ENCODE results near the gene ERBB2. TPM values are rescaled to one million over a fixed set of nuclear protein-coding genes. Genes with fewer than 3 reads are reported as not detected.
A peak's percentile ranks its signal among the peaks of the same experiment; 100 is the strongest.
"Not testable (repeated sequence)": the region's sequence is repeated elsewhere in the genome, so short reads cannot be mapped to it uniquely, and the experiment has no call there.

ERBB2 gene
- total RNA-seq, 4 donors from 2014 or later: 11.8 to 98.8 (median 44.6) TPM

DNA sequence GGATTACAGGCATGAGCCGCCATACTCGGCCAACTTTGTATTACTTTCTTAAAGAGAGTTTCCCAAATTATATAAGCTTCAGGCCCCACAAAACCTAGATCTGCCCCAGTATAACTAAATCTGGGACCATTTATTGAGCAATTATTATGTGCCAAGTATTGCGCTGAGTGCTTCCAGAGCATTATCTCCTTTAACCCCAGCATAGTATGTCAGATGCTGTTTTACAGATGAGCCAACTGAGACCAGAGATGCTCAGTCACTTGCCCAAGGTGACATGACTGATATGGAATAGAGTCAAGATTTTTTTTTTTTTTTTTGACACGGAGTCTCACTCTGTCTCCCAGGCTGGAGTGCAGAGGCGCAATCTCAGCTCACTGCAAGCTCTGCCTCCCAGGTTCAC lies 1.9 kb upstream of the ERBB2 start:
- no peak overlapping the region for H3K27ac ChIP-seq
- H3K36me3 ChIP-seq: no peaks in the 10 kb centered on the region
- no peak for TF ChIP-seq POLR2A (IDR thresholded peaks at IDR 0.05)
- TF ChIP-seq, protein P1, sequence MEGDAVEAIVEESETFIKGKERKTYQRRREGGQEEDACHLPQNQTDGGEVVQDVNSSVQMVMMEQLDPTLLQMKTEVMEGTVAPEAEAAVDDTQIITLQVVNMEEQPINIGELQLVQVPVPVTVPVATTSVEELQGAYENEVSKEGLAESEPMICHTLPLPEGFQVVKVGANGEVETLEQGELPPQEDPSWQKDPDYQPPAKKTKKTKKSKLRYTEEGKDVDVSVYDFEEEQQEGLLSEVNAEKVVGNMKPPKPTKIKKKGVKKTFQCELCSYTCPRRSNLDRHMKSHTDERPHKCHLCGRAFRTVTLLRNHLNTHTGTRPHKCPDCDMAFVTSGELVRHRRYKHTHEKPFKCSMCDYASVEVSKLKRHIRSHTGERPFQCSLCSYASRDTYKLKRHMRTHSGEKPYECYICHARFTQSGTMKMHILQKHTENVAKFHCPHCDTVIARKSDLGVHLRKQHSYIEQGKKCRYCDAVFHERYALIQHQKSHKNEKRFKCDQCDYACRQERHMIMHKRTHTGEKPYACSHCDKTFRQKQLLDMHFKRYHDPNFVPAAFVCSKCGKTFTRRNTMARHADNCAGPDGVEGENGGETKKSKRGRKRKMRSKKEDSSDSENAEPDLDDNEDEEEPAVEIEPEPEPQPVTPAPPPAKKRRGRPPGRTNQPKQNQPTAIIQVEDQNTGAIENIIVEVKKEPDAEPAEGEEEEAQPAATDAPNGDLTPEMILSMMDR (IDR thresholded peaks at IDR 0.05): no peak
- no peaks in the 10 kb centered on the region for H3K4me1 ChIP-seq
- H3K27me3 ChIP-seq: no peaks in the 10 kb centered on the region
- DNase-seq: no peak
- intact Hi-C loops (cut with DNase I; ENCODE audit: low total_unique reads): no loop called here
- H3K4me3 ChIP-seq: no peak overlapping the region
- no peaks in the 10 kb centered on the region for H3K9me3 ChIP-seq

DNA sequence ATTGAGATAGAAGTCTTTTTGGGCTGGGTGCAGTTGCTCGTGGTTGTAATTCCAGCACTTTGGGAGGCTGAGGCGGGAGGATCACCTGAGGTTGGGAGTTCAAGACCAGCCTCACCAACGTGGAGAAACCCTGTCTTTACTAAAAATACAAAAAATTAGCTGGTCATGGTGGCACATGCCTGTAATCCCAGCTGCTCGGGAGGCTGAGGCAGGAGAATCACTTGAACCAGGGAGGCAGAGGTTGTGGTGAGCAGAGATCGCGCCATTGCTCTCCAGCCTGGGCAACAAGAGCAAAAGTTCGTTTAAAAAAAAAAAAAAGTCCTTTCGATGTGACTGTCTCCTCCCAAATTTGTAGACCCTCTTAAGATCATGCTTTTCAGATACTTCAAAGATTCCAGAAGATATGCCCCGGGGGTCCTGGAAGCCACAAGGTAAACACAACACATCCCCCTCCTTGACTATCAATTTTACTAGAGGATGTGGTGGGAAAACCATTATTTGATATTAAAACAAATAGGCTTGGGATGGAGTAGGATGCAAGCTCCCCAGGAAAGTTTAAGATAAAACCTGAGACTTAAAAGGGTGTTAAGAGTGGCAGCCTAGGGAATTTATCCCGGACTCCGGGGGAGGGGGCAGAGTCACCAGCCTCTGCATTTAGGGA lies 577 bp upstream of the ERBB2 start:
- H3K27ac ChIP-seq: peak overlapping the region; percentile 75 to 81
- H3K9me3 ChIP-seq; H3K4me1 ChIP-seq; H3K27me3 ChIP-seq; DNase-seq; H3K36me3 ChIP-seq; intact Hi-C loops (cut with DNase I; ENCODE audit: low total_unique reads): not testable (repeated sequence)
- peak overlapping the region; percentile 61 to 86 for H3K4me3 ChIP-seq

DNA sequence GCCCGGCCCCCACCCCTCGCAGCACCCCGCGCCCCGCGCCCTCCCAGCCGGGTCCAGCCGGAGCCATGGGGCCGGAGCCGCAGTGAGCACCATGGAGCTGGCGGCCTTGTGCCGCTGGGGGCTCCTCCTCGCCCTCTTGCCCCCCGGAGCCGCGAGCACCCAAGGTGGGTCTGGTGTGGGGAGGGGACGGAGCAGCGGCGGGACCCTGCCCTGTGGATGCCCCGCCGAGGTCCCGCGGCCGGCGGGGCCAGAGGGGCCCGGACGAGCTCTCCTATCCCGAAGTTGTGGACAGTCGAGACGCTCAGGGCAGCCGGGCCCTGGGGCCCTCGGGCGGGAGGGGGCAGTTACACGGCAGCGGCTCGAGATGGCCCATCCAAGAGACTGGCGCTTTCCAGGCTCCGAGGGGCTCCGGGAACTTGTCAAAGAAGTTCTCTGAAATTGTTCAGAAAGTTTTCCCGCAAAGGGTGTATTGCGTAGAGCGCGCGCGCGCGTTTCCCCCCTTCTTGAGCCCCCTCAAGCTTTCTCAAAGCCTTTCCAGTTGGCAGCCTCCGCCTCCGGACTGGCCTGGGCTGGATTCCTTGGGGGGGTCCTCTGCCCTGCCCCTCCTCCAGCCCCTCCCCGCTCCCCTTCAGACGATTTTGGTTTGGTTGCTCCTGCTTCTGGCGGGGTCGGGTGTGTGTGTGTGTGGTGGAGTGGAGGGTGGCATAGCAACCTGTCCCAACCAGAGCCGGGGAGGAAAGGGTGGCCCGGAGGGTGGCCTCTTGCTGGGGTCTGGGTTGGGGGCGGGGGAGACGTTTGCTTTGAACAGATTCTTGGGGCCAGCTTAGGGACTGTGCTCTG lies 504 bp downstream of the ERBB2 start:
- DNase-seq: peak in 1 of 2 donors; percentile 34
- Histone ChIP-seq H3K4me1 (no peaks in the 10 kb centered on the region), H3K9me3 (no peaks in the 10 kb centered on the region), H3K36me3 (no peaks in the 10 kb centered on the region), H3K4me3 (peak overlapping the region; percentile 61 to 86), H3K27me3 (no peaks in the 10 kb centered on the region), H3K27ac (peak overlapping the region; percentile 75 to 81)
- TF ChIP-seq, protein P1 (IDR thresholded peaks at IDR 0.05): no peak
- no peak for TF ChIP-seq POLR2A (IDR thresholded peaks at IDR 0.05)
- intact Hi-C loops (cut with DNase I; ENCODE audit: low total_unique reads): no loop called here

GRCh38 chr17:39701012-39701783 lies 1.3 kb downstream of the ERBB2 start:
- TF ChIP-seq POLR2A (IDR thresholded peaks at IDR 0.05): no peak
- TF ChIP-seq, protein P1 (IDR thresholded peaks at IDR 0.05): no peak
- Histone ChIP-seq H3K27ac (peak overlapping the region in 1 of 2 donors; percentile 81), H3K9me3 (no peaks in the 10 kb centered on the region), H3K4me1 (no peaks in the 10 kb centered on the region), H3K36me3 (no peaks in the 10 kb centered on the region), H3K27me3 (no peaks in the 10 kb centered on the region), H3K4me3 (peak overlapping the region; percentile 61 to 86)
- no peak for DNase-seq
- intact Hi-C loops (cut with DNase I; ENCODE audit: low total_unique reads): no loop called here

- Histone ChIP-seq H3K9me3 (no peaks in the 10 kb centered on the region), H3K36me3 (no peaks in the 10 kb centered on the region), H3K27me3 (no peaks in the 10 kb centered on the region), H3K27ac (no peak overlapping the region), H3K4me3 (no peak overlapping the region), H3K4me1 (no peaks in the 10 kb centered on the region)
- TF ChIP-seq POLR2A (IDR thresholded peaks at IDR 0.05): no peak
- TF ChIP-seq, protein P1 (IDR thresholded peaks at IDR 0.05): no peak
- DNase-seq: no peak
- intact Hi-C loops (cut with DNase I; ENCODE audit: low total_unique reads): no loop called here
Measured at GRCh38 chr17:39701784-39702422, 2.0 kb downstream of the ERBB2 start.
